Cerebellar nuclear complex (tissue), 1 donor: Measurements from ENCODE around the gene GRIK3.

ENCODE experiments used
- DNase-seq, 2 experiments: peaks; one replicate each; lab custom pipeline; 2025; lab: John Stamatoyannopoulos, UW

Gene GRIK3

DNA sequence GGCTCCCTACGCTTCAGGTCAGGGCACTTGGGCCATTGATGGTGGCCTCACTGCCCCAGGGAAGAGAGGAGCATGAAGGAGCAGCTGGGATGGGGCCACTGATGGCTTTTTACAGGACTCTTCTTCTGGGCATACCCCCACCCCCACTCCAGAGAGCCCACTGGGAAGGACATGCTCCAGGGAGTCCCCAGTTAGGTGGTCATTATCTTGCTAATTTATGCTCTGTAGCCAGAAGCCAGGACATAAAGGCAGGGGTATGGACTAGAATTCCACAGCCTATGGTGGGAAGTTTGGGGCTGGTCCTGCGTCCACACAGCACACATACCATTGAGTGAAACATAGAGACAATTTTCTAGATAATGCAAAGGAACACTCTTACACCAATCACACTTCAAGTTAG lies 8.8 kb upstream of the GRIK3 start:
- no peak for DNase-seq

DNA sequence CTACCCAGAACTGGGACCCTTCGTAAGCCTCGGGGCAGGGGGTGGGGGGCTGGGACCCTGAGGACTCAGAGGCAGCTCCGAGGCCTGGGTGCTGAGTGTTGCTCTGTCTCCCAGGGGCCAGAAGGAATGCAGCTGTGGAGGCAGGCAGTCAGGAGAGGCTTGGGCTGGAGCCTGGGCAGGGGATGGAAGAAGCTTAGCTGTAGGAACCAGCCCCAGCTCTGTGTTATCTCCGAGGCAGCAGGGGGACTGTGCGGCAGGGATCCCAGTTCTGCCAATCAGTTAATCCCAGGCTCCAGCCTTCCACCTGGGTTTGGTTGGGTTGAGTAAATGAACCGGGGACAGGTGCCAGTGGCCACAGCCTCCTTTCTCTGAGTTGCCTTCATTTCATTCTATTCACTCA lies 8.2 kb upstream of the GRIK3 start:
- no peak for DNase-seq

DNA sequence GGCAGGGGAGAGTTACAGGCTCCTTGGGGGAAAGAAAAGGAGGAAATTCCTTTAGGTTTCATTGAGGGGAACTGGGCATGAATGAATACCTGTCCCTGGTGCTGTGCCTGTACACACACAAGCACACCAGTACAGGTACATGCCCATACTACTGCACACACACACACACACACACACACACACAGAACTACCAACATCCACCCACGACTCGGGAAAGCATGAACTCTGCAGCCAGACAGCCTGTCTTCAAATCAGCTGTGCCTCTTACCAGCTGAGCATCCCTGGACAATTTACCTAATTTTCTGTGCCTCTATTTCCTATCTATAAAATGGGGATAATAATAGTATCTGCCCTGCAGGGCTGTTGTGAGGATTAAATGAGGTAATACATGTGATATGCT lies 7.2 kb upstream of the GRIK3 start:
- no peak for DNase-seq

DNA sequence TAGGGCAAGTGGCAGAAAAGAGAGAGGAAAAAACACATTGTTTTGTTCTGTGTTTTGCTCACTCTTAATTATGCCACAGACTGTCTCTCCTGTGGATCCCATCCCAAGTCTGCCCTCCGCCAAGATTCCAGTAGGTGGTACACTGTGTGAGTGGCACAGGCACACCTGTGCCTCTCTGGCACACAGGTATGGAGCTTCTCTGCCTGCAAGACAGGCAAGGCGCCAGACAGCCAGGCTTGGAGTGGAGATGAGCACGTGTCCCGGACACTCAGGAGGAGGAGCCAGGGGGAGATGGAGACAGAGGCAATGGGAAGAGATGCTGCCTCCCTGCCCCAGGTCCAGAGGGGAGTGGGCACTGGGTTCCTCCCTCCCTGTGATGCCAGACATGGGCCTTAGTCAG lies 6.5 kb upstream of the GRIK3 start:
- DNase-seq, result peak in 1 of 2 experiments; percentile 57

DNA sequence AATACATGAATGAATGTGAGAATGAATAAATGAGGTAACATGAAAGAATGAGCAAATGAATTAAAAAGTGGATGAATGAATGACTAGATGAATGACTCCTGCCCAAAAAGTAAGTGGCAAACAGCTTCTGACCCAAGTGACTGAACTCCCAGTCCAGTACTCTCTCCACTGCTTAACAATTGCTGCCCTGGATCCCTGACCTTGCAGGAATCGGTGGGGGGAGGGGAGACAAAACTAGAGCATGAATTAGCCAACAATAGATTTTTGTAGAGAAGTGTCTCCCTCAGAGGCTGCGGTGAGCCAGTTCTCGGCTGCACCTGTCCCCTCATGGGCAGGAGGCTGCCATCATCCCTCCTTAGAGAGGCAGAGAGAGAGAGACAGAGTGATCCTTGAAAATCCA lies 5.9 kb upstream of the GRIK3 start:
- no peak for DNase-seq

DNA sequence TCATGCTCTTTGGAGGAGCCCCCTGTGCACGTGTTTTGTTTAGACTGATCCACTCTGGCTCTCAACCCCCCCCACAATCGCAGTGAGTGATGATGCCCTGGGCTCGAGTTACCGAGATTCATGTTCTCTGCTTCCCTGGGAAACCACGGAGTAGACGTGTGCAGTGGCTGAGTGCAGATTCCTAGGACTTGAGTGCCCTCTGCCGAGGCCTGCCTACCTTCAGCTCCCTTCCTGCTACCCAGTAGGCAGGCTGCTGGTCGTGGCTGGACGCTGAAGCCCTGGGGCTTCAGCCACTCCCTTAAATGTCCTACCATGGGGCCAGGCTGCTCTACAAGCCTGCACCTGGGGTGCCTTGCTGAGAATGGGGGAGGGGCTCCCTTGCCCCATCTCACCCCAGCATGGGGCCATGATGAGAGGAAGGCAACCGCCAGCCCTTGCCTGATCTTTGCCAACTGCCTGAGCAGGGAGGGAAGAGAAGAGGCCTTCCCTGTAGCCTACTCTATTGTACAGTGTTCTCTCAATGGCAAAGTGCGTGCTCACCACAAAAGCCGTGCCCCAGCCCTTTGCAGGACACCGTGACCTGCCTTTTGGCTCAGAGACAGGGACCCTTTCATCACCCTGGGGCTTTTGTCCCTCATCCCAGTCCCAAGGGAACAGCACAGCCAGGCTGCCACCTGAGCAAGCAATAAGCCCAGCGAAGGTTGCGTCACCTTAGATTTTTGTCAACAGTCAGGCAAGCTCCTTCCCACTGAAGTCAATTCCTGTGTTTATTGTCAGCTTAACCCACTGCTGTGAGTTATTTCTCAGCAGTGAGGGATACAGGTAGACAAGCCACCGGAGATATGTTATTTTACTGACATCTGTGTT lies 4.1 kb upstream of the GRIK3 start:
- no peak for DNase-seq

DNA sequence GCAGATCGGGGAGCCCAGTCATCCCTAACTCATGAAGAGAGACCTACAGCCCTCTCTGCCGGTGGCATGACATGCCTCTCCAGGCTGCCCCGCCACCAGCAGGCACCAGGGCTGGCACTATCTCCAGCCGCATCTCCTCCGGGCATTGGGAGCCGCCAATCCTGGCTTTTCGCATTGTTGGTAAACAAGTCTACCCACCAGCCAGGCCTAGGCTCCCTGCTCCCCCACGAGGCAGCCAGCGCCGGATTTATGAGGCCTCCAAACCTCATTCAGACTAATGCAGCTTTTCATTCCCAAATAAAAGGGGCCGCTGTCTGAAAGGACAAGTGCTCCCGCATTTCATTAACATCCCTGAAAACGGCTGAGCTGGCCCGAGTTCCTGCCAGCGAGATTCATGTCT lies 3.4 kb upstream of the GRIK3 start:
- DNase-seq, result no peak

DNA sequence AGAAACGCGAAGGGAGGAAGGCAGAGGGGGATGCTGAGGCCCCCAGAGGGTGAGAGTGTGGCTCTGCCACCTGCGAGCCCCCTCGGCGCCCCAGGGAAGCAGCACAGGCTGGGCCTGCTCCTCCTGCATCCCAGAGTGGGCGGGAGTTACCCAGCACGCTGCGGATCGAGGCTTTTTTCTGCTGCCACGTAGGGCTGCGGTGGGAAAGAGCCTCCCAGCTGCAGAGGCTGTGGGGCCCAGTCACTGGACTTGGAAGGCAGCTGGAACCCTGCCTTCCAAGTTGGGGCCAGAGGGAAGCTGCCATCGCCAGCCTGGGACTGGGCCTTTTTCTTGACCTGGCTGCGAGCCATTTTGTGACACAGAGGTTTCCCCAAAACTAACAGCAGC lies 2.3 kb upstream of the GRIK3 start:
- no peak for DNase-seq

DNA sequence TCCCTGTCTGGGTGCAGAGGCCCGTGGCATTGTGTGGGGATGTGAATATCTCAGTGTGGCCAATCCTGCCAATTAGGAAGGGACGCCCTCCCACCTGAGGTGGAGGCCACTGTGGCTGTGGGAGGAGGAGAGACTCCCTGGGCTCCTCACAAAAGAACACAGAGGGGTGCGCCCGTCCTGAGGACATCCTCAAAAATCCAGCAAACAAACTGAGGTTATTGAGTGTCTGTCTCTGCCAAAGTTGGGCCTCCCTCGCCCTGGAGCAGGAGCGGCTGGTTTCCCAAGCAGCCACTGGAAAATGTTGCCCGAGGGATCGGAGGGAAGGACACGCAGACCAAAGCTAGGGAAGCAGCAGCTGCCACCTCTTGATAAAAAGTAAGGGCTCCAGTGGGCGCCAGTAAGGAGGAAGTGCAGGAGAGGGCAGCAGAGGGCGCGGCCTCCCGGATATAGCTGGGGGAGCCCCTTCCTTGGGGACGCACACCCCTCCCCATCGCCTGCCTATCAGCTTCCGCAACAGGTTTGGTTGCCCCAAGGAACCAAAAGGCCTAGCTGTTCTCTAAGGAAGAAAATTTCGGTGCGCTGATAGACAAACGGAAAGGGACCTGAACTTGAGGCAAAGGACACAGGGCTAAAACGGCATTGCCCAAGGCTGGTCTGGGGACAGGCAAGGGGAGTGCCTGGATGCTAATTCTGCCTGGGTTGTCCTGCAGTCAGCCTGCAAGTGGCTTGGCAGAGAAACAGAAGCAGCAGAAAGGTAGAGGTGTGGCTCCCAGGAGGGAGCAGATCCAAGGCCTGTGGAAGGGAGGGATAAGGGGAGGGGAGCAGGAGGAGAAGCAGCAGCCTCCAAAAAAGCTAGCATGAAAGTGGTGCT lies 1.7 kb upstream of the GRIK3 start:
- no peak for DNase-seq

DNA sequence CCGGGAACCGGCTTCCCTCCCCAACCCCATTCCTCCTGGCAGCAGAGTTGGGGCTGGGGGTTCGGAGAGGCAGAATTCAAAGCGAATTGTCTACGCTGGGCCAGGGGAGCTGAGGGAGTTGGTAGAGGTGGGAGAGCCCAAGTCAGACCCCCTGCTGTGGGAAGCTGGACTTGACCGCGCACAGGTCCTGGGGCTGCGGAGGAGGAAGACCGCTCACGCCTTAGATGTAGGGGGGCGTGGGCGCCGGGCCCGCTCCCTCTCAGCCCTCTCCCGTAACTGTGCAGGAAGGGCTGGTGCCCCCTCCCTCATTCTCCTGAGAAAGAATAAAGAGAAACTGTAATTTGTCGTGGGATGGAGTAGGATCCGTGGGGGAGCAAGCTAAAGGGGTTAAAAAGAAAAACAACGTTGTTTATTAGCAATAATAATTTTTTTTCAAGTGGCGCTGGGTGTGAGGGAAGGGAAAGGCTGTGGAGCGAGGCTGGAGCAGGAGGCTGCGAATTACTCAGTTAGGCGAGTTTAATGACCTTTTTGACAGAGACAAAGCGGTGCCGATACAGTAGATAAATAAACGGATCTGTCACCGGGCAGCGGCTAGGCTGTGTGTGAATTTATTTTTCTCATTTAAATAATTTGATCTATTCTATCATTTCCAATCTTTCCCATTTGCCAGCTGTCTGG lies 838 bp upstream of the GRIK3 start:
- DNase-seq, result no peak

DNA sequence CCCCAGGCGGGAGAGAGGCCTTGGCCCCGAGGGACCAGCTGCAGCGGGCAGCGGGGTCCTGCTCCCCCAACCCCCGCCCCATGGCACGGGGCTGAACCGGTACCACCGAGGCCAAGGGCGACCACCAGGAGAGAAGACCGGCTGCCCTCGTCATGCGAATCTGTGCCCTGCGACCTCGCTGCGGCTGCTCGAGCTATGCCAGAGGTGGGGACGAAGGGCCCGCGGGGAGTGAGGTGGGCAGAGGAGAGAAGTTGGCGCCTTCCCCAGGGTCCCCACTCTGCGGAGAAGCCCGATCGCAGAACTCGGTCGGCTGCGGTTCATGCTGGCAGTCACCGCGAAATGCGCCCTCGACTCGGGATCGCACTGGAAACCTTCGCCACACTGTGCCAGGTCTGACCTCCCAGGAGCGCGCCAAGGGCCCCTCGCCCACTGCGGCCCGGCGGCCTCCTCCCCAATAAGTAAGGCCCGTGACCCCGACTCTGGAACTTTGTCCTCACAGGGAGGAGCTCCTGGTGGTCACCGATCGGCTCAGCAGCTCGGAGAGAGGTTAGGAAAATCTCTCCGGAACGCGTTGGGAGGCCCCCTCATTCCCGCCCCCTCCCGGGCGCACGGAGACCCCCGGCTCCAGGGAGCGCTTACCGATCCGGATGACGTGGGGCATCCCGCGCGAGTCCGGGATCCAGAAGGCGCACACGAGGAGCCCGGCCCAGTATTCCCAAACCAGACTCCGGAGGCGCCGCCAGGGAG lies 787 bp downstream of the GRIK3 start:
- no peak for DNase-seq

DNA sequence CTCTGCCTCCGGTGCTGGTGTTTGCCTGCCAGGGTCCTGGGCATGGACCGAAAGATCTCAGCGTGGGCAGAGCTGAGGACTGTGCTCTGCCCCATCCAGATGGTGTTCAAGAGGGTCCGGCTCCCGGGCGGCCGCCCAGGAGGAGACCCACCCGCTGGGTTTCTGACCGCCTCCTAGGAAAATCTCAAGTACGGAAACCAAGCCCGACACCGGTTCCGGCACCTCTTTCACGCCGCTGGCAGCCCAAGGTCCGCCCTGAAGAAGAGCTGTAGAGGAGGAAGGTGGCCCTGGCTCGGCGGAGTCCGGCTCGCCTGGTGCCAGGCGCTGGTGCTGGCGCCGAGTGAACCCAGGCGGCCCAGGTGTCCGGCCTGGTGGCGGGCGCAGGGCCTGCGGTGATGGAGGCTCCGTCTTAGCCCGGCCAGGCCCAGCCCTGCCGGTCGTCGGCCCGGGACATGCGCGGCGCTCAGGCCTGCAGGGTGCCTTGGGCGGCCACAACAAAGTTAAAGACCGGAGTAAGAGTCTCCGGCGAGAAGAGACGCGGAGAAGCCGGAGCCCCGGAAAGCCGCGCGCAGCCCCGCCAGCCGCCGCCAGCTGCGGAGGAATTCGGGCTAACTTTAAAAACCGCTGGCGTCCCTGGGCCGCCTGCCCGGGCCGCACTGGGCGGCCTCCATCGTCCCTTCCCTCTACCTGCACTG lies 1.5 kb downstream of the GRIK3 start:
- DNase-seq, result no peak

DNA sequence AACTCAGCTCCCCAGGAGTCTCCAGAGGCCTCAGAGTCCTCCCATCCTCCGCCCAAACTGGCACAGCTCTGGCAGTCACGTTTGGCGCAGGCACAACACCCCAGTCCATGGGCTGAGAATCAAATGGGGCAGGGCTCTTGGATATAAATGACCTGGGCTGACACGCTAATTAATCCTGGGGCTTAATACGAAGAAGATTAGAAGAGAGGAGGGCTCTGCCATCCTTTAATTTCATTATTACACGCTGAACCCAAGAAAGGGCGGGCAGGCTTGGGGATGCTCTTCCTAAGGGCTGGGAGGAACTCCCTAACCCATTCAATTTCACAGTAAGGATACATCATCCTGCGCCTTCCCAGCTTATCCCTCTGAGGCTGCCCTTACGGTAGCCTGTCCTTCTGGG lies 2.4 kb downstream of the GRIK3 start:
- DNase-seq, result no peak

DNA sequence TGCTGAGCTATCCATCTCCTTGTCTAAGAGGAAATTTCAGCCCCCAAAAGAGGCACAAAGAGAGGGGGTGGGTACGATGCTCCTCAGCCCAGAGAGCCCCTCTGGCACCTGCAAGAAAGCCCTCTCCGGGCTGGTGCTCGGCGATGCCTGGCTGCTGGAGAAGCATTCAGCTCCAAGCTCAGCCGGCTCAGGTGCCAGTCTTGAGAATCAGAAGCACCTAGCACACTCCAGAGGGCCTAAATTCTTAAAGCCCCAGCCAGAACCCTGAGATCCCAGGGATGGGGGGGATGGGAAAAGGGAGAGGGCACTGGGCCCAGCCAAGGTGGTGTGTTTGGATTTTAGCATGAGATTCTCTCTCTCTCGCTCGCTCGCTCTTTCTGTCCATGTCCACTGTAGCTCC lies 2.9 kb downstream of the GRIK3 start:
- no peak for DNase-seq

DNA sequence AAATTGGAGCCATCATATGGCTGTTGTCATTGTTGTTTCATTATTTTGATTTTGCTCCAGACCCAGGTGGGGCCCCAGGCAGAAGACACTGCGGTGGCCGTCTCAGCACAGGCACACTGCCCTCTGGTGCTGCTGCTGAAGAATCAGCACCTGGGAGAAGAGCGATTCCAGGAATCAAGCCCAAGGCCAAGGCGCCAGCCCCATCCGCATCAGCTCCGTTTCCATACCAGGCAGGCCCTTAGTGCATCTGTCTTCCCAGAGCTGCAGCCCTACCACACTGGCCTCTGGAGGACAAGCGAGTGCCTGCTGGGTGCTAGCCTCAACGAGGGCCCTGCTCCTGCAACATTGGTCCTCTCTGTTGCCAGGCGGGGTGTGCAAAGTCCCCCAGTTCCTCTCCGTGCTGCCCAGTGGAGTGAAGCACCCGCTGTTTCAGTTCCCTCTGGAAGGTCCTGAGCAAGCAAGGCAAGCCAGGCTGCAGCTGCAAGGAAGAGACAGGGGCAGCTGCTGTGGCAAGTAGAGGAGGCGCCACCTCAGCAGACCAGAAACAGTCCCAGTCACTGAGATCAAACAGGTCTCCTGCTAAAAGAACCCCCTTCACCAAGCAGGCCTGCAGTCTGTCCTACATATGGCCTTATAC lies 5.2 kb downstream of the GRIK3 start:
- DNase-seq, result no peak

DNA sequence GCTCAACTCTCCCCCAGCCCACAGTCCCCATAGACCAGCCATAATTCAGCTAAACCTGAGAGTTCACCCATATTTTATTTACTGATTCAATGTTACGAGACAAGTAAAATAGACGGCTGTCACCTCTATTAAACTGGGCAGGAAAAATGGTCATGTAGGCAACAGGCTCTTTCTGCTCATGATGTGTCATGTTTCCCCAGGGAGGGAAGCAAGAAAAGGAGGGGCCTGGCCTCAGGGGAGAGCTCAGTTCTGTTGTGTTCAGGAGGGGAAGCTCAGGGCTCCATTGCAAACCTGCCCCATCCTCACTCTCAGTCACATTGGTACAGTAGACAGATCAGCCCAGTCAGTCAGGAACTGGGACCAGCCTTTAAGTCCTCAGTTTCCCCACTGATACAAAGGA lies 12.8 kb downstream of the GRIK3 start:
- DNase-seq, result no peak

DNA sequence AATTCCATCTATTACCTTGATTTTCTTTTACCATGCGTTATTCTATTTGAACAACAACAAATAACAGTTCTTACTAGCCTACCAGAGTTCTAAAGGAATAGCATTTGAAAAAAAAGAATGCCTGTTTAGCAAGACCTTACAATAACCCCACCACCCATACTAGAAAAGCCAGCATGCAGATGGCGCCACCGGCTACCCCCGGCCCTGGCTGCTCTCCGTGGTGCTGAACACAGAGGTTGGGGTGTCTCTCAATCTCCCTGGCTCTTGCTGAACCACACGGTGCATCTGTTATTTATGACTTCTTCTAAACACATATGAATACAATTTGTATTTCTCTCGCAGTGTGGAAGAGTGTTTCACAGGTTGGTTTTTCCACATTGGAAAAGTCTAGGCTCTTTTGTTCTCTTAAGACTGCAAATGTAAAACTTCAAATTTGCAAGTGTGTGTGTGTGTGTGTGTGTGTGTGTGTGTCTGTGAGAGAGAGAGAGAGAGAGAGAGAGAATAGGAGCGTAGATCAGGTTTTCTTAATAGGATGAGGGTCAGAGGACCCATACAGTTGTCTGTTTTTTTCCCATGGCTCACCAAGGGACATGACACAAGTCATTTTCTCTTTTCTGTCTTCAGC lies 13.6 kb downstream of the GRIK3 start:
- no peak for DNase-seq

DNA sequence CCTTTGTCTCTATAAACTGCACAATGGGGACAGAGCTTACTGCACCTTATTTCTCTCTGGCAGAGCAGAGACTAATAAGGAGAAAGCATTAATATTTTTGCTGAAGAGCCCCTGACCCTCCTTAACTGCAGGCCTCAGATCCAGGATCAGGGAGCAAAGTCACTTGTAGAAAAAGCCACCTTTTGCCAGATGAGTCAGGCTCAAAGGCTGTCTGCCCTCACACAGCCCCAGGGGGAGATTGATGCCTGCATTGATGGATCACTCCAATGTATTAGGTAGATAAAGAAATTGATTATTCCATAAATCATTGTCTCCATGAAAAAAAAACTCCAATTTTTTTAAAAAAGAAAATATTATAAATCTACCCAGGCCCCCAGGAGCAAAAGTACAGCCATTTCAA lies 15.8 kb downstream of the GRIK3 start:
- DNase-seq, result no peak

DNA sequence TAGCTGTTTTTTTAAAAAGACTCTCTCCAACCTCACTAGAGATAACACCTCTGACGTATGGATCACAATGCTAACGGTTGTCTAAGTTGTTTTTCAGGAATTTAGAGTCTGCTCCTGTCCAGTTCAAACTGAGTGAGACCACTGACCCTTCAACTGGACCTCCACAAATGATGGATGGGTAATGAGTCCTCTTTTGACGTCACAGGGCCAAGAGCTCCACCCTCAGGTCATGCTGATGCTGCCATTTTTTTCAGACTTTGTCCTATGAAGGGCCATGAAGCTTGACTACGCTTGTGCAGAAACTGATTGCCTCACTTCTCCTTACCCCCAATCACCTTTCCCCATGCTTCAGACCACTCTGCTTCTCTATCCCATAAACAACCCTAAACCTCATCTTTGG lies 16.6 kb downstream of the GRIK3 start:
- no peak for DNase-seq

DNA sequence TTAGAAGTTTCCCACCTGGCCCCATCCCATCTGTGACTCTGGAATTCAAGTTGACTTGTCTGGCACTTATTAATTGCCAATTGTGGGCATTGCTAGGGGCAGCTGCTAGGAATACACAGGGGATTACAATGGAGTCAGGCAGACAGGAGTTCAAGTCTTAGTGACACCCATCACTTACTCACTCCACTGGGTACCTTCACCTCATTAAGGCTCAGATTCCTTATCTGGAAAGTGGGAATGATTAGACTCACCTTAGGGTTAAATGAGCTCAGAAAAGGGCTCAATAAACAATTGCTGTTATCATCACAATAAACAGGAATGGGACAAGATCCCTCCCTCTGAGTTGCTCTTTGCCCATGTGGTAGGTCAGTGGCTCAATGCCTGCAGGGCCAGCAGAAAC lies 18.2 kb downstream of the GRIK3 start:
- no peak for DNase-seq
